Smooth muscle cell (in vitro differentiated cells): ENCODE data around the gene RGS11. TPM values are rescaled to one million over a fixed set of nuclear protein-coding genes. Genes with fewer than 3 reads are reported as not detected.
A peak's percentile ranks its signal among the peaks of the same experiment; 100 is the strongest.

Experiments
- DNase-seq: peaks from one replicate; lab custom pipeline; 2025; ENCODE audit not compliant: unreplicated experiment; lab: John Stamatoyannopoulos, UW
- H2AFZ ChIP-seq: fragments of 200-600 bp; sonication (generic); 2 replicates; pipeline ENCODE4 v1.6.0; 2016; ENCODE audit warnings: antibody characterized with exemption, low read depth, mild to moderate bottlenecking
- H3F3A ChIP-seq: fragments of 200-600 bp; sonication (generic); 2 replicates; pipeline ENCODE4 v1.6.0; 2017; ENCODE audit warnings: antibody characterized with exemption, low read depth
- H3K27ac ChIP-seq: fragments of 200-600 bp; sonication (generic); 2 replicates; pipeline ENCODE4 v1.5.1; 2016; ENCODE audit warnings: low read depth, mild to moderate bottlenecking
- H3K27me3 ChIP-seq: fragments of 200-600 bp; sonication (generic); 2 replicates; pipeline ENCODE4 v1.6.1; 2016; ENCODE audit warnings: low read depth, mild to moderate bottlenecking
- H3K36me3 ChIP-seq: fragments of 200-600 bp; sonication (generic); 2 replicates; pipeline ENCODE4 v1.5.1; 2016; ENCODE audit warnings: low read depth
- H3K4me1 ChIP-seq: fragments of 200-600 bp; sonication (generic); 2 replicates; pipeline ENCODE4 v1.5.1; 2016; ENCODE audit warnings: low read depth
- H3K4me2 ChIP-seq: fragments of 200-600 bp; sonication (generic); 2 replicates; pipeline ENCODE4 v1.6.0; 2016; ENCODE audit warnings: mild to moderate bottlenecking
- H3K4me3 ChIP-seq: fragments of 200-600 bp; sonication (generic); 2 replicates; pipeline ENCODE4 v1.5.1; 2016; ENCODE audit warnings: mild to moderate bottlenecking
- H3K79me2 ChIP-seq: fragments of 200-600 bp; sonication (generic); 2 replicates; pipeline ENCODE4 v1.6.0; 2016; ENCODE audit warnings: low read depth, mild to moderate bottlenecking
- H3K9ac ChIP-seq: fragments of 200-600 bp; sonication (generic); 2 replicates; pipeline ENCODE4 v1.6.0; 2016; ENCODE audit warnings: low read depth
- H3K9me3 ChIP-seq: fragments of 200-600 bp; sonication (generic); replicated peaks from 2 replicates; pipeline ENCODE4 v1.5.1; 2016; ENCODE audit warnings: low read depth
- H4K20me1 ChIP-seq: fragments of 200-600 bp; sonication (generic); 2 replicates; pipeline ENCODE4 v1.6.0; 2016; ENCODE audit warnings: low read depth
- WGBS: methylation state at CpG from one replicate; pipeline ENCODE4 v1.1.7; 2016; ENCODE audit warnings: low lambda C conversion rate; 5-methylcytosine and 5-hydroxymethylcytosine counted together
- polyA plus RNA-seq: library from polyadenylated mRNA; unstranded; fragments of >200 nt; fragmentation: Nextera tagmentation; extraction: Ambion mirVana; gene quantifications from 2 replicates; pipeline ENCODE4 v1.2.1, GENCODE V29; 2016
- total RNA-seq: library from RNA; depleted of rRNA; stranded (reverse); fragments of >200 nt; gene quantifications from 2 replicates; pipeline ENCODE4 v1.2.3, GENCODE V29; 2014
- TF ChIP-seq, protein P1 (sequence below): fragments of 200-600 bp; sonication (generic); IDR thresholded peaks from 2 replicates; pipeline ENCODE4 v1.5.1; 2017; ENCODE audit warnings: borderline replicate concordance, mild to moderate bottlenecking, antibody characterized with exemption; ENCODE audit not compliant: insufficient read depth, poor library complexity, severe bottlenecking

The RGS11 gene
- total and polyA plus RNA-seq, 2 experiments from 2014 or later: 2.2 to 3.9 TPM

DNA sequence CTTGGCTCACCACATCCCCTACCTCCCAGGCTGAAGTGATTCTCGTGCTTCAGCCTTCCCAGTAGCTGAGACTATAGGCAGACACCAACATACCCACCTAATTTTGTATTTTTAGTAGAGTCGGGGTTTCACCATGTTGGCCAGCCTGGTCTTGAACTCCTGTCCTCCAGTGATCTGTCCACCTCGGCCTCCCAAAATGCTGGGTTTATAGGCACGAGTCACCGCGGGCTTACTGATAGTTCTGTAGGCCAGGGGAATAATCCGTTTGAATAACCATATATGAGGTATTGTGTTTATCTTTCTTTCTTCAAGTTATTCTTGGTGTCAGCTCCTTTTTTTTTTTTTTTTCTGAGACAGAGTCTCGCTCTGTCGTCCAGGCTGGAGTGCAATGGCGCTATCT lies 33.5 kb downstream of the RGS11 start:
- H3K9ac ChIP-seq: no peak overlapping the region
- H3K79me2 ChIP-seq: peaks cover 34% of the 10 kb centered on the region
- 83% methylated on average over 10 of the region's 10 CpGs for WGBS

DNA sequence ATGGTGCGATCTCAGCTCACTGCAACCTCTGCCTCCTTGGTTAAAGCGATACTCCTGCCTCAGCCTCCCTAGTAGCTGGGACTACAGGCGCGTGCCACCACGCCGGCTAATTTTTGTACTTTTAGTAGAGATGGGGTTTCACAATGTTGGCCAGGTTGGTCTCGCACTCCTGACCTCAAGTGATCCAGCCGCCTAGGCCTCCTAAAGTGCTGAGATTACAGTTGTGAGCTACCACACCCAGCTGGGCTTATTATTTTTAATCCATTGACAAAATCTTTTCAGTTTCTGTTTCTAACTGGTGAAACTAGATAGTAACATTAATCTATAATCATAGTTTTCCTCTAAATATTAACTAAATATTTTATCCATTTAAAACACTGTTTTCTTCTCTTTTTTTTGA lies 35.2 kb downstream of the RGS11 start:
- no peaks in the 10 kb centered on the region for H3F3A ChIP-seq
- TF ChIP-seq, protein P1, sequence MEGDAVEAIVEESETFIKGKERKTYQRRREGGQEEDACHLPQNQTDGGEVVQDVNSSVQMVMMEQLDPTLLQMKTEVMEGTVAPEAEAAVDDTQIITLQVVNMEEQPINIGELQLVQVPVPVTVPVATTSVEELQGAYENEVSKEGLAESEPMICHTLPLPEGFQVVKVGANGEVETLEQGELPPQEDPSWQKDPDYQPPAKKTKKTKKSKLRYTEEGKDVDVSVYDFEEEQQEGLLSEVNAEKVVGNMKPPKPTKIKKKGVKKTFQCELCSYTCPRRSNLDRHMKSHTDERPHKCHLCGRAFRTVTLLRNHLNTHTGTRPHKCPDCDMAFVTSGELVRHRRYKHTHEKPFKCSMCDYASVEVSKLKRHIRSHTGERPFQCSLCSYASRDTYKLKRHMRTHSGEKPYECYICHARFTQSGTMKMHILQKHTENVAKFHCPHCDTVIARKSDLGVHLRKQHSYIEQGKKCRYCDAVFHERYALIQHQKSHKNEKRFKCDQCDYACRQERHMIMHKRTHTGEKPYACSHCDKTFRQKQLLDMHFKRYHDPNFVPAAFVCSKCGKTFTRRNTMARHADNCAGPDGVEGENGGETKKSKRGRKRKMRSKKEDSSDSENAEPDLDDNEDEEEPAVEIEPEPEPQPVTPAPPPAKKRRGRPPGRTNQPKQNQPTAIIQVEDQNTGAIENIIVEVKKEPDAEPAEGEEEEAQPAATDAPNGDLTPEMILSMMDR: no peak
- peaks cover 35% of the 10 kb centered on the region for H4K20me1 ChIP-seq
- no peak overlapping the region for H3K4me3 ChIP-seq
- H3K4me2 ChIP-seq: no peak overlapping the region
- H3K4me1 ChIP-seq: no peaks in the 10 kb centered on the region
- no peaks in the 10 kb centered on the region for H3K36me3 ChIP-seq
- no peak overlapping the region for H2AFZ ChIP-seq
- no peak overlapping the region for H3K27ac ChIP-seq
- no peaks in the 10 kb centered on the region for H3K27me3 ChIP-seq
- peaks cover 50% of the 10 kb centered on the region for H3K79me2 ChIP-seq
- 98% methylated on average over 8 of the region's 8 CpGs for WGBS
- no peak overlapping the region for H3K9ac ChIP-seq
- no peak for DNase-seq
- no peaks in the 10 kb centered on the region for H3K9me3 ChIP-seq

More for the DNA sequence above, 33.5 kb downstream of the RGS11 start:
- no peak overlapping the region for H2AFZ ChIP-seq
- no peak overlapping the region for H3K4me2 ChIP-seq
- no peaks in the 10 kb centered on the region for H3K9me3 ChIP-seq
- peaks cover 39% of the 10 kb centered on the region for H4K20me1 ChIP-seq
- H3K4me1 ChIP-seq: no peaks in the 10 kb centered on the region
- H3K4me3 ChIP-seq: no peak overlapping the region
- no peaks in the 10 kb centered on the region for H3K27me3 ChIP-seq
- no peaks in the 10 kb centered on the region for H3K36me3 ChIP-seq
- no peak for DNase-seq
- no peak overlapping the region for H3K27ac ChIP-seq
- TF ChIP-seq, protein P1: no peak
- H3F3A ChIP-seq: no peaks in the 10 kb centered on the region

DNA sequence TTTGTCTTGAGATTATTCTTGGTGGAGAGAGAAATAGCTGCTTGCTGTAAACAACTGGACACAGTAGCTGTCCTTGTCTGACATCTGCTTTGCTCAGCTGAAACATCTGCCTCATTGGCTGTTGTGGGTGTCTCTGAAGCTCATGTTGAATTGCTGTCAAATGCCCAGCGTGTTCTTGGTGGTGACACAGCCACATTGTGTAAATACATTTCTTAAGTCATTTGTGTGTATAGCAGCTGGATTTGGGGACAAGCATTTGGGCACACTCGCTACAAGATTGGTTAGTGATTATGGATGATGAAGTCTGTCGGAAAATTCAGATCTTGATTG lies 35.8 kb downstream of the RGS11 start:
- peaks cover 45% of the 10 kb centered on the region for H3K79me2 ChIP-seq
- H2AFZ ChIP-seq: no peak overlapping the region
- no peak overlapping the region for H3K4me3 ChIP-seq
- H3K9ac ChIP-seq: no peak overlapping the region
- H3K9me3 ChIP-seq: no peaks in the 10 kb centered on the region
- no peak overlapping the region for H3K4me2 ChIP-seq
- peaks cover 30% of the 10 kb centered on the region for H4K20me1 ChIP-seq
- H3K27me3 ChIP-seq: no peaks in the 10 kb centered on the region
- no peaks in the 10 kb centered on the region for H3K4me1 ChIP-seq
- WGBS: 48% methylated on average over 3 of the region's 3 CpGs
- no peaks in the 10 kb centered on the region for H3K36me3 ChIP-seq
- H3F3A ChIP-seq: peaks cover 3% of the 10 kb centered on the region
- TF ChIP-seq, protein P1: no peak
- no peak for DNase-seq
- H3K27ac ChIP-seq: no peak overlapping the region

DNA sequence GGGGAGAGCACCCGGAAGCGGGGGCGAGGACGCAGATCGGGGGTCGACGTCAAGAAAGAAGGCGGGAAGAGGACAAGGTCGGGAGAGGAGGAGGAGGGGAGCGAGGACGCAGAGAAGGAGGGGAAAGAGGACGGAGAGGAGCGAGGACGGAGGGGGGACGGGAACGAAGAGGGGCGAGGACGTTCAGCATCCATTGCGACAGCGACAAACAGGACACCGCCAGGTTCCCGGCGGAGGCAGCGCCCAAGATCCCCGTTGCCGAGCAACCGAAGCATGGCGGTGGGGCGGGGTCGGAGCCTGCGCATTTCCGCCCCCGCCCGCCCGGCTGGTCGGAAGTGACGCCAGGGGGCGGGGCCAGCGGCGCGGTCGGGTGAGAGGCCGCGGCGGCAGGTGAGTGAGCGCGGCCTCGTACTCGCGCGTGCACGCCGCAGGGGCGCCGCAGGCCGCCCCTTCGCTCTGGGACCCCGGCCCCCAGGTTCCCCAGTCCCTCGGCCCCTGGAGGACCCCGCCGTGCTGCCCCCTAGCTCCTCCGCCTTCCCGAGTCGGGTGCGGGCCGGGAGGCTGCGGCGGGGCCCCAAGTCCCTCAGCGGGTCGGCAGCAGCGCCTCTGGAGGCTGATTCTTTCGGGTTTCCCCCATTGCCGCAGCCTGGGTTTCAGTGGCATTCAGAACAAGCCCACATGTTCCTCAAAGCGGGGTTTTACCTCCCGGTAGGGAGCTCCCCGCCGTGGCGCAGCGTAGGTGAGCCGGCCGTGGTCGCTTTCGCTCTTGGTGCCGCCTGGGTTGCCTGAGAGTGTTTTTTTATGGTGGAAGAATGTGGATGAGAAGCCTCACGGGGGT lies 41.1 kb downstream of the RGS11 start, which contains the start of gene FAM234A:
Gene FAM234A (plus strand): TSS at position 354 of the 838 bp plus-strand sequence. CDS start 19,593 bp downstream, outside the sequence.
- Histone ChIP-seq H3K4me1 (no peaks in the 10 kb centered on the region), H3K27me3 (no peaks in the 10 kb centered on the region), H3K79me2 (peaks cover 27% of the 10 kb centered on the region), H3F3A (peaks cover 4% of the 10 kb centered on the region), H3K9me3 (no peaks in the 10 kb centered on the region), H4K20me1 (peaks cover 2% of the 10 kb centered on the region), H3K36me3 (no peaks in the 10 kb centered on the region), H3K4me3 (peak within 1 kb of the TSS; percentile 92), H2AFZ (peak within 1 kb of the TSS; percentile 92), H3K4me2 (peak within 1 kb of the TSS; percentile 95), H3K27ac (peak within 1 kb of the TSS; percentile 99), H3K9ac (peak within 1 kb of the TSS; percentile 95)
- TF ChIP-seq, protein P1: peak; percentile 25
- DNase-seq: peak; percentile 77
- 2% methylated on average over 43 of the region's 85 CpGs for WGBS
